Keratinocyte (primary cell): ENCODE data around the gene NFATC2. TPM values are rescaled to one million over a fixed set of nuclear protein-coding genes. Genes with fewer than 3 reads are reported as not detected.

ENCODE experiments used
- DNase-seq: peaks from one replicate; pipeline ENCODE4 v3.0.0-alpha.2; 2011; ENCODE audit warnings: low read depth, missing footprints, low spot score
- FAIRE-seq: peaks from 2 replicates; lab custom pipeline; 2011; peaks lifted over from hg19 to GRCh38; lab: Jason Lieb, UNC
- H2AFZ ChIP-seq: 2 replicates; pipeline ENCODE4 v1.6.0; 2012; ENCODE audit warnings: low read length, control low read depth, inconsistent platforms; ENCODE audit not compliant: control insufficient read depth
- H3K27ac ChIP-seq: 2 replicates; pipeline ENCODE4 v1.5.1; 2011; ENCODE audit warnings: low read length; ENCODE audit not compliant: control insufficient read depth, insufficient read depth
- H3K27me3 ChIP-seq: 3 replicates; pipeline ENCODE4 v1.6.0; 2011; ENCODE audit warnings: low read length; ENCODE audit not compliant: control insufficient read depth, insufficient read depth; ENCODE audit errors: extremely low read depth
- H3K36me3 ChIP-seq, 2 experiments: 2 replicates in 1 of 2; 3 replicates in 1 of 2; pipeline ENCODE4 v1.5.1; 2011; ENCODE audit warnings: low read length in 2 of 2, mild to moderate bottlenecking in 1 of 2; ENCODE audit not compliant: control insufficient read depth in 2 of 2, insufficient read depth in 2 of 2; ENCODE audit errors: extremely low read depth in 1 of 2
- H3K4me1 ChIP-seq: 3 replicates; pipeline ENCODE4 v1.5.1; 2011; ENCODE audit warnings: low read length; ENCODE audit not compliant: control insufficient read depth, insufficient read depth; ENCODE audit errors: extremely low read depth
- H3K4me2 ChIP-seq: 3 replicates; pipeline ENCODE4 v1.6.0; 2011; ENCODE audit warnings: low read depth, low read length; ENCODE audit not compliant: control insufficient read depth, insufficient read depth; ENCODE audit errors: extremely low read depth
- H3K4me3 ChIP-seq, 3 experiments: fragments of 200-600 bp in 1 of 3; sonication (generic) in 1 of 3; 2 replicates in 2 of 3; 3 replicates in 1 of 3; pipeline ENCODE4 v1.5.1; 2011 to 2016; ENCODE audit warnings: low read length in 3 of 3, mild to moderate bottlenecking in 3 of 3, control low read depth in 2 of 3, inconsistent platforms in 1 of 3, low read depth in 1 of 3, mixed read lengths in 1 of 3, mixed run types in 1 of 3, moderate library complexity in 1 of 3; ENCODE audit not compliant: control insufficient read depth in 2 of 3, insufficient read depth in 2 of 3; ENCODE audit errors: extremely low read depth in 1 of 3
- H3K79me2 ChIP-seq: 2 replicates; pipeline ENCODE4 v1.6.0; 2012; ENCODE audit warnings: low read length; ENCODE audit not compliant: control insufficient read depth, insufficient read depth
- H3K9ac ChIP-seq: 3 replicates; pipeline ENCODE4 v1.6.0; 2011; ENCODE audit warnings: low read length; ENCODE audit not compliant: control insufficient read depth, insufficient read depth; ENCODE audit errors: extremely low read depth
- H3K9me1 ChIP-seq: 3 replicates; pipeline ENCODE4 v1.6.0; 2011; ENCODE audit warnings: low read length; ENCODE audit not compliant: control insufficient read depth, insufficient read depth; ENCODE audit errors: extremely low read depth
- H3K9me3 ChIP-seq: 2 replicates; pipeline ENCODE4 v1.5.1; 2012; ENCODE audit warnings: low read depth, low read length; ENCODE audit not compliant: control insufficient read depth
- H4K20me1 ChIP-seq: 3 replicates; pipeline ENCODE4 v1.6.0; 2011; ENCODE audit warnings: low read length; ENCODE audit not compliant: control insufficient read depth, insufficient read depth; ENCODE audit errors: extremely low read depth
- EZH2 ChIP-seq: IDR thresholded peaks from one replicate; pipeline ENCODE4 v1.6.1; 2012; ENCODE audit warnings: inconsistent platforms, mild to moderate bottlenecking, low read length, moderate library complexity
- dilution Hi-C: fragments of 300-500 bp; cut with MboI; formaldehyde crosslinking; loops from one replicate; pipeline ENCODE4 v1.7.0; 2020; ENCODE audit warnings: low sequenced_read_pairs; ENCODE audit not compliant: extremely low pct_ligation_motif_present
- polyA plus RNA-seq, 5 experiments: library from polyadenylated mRNA; depleted of rRNA in 3 of 5; stranded (reverse) in 3 of 5; stranded (forward) in 1 of 5; unstranded in 1 of 5; fragments of >200 nt; gene quantifications; 1 replicate in 1 of 5; 2 replicates in 3 of 5; 3 replicates in 1 of 5; pipeline versions ENCODE4 v1.2.1 to v1.2.3, GENCODE V29; 2011 to 2012; ENCODE audit warnings: missing spikeins in 2 of 5, low read depth in 1 of 5, low replicate concordance in 1 of 5
- TF ChIP-seq, protein P1 (sequence below), 3 experiments: IDR thresholded peaks in 1 of 3; conservative IDR thresholded peaks in 1 of 3; optimal IDR thresholded peaks in 1 of 3; 2 replicates in 2 of 3; 3 replicates in 1 of 3; pipeline versions ENCODE3 to v1.5.1; 2011; ENCODE audit warnings: low read length in 3 of 3, mild to moderate bottlenecking in 3 of 3, moderate library complexity in 2 of 3, control low read depth in 1 of 3, inconsistent platforms in 1 of 3; ENCODE audit not compliant: insufficient read depth in 2 of 3; ENCODE audit errors: extremely low read depth in 1 of 3

Gene NFATC2
- polyA plus RNA-seq, 1 donor (not counting 4 experiments of a cell fraction or from before 2014, with no cell fraction given) = 0.05 TPM

DNA sequence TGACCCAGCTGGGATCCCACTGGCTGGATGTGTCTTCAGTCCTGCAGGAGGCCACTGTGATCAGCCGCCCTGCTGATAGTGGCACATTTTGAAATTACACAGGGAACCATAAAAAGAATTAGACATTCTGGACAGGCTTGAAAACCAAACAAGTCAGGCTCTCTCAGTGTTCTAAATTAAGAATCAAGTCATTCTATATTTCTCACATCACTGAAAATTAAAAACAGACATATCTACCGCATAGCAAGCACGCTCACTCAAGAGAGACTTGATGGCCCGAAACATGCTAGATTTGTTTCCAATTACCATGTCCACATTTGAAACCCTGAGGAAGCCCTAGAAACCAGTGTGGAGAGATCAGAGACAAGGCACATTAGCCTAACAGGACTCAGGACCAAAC is 57.7 kb downstream of the NFATC2 start:
- no peak overlapping the region for H3K4me3 ChIP-seq
- TF ChIP-seq, protein P1, sequence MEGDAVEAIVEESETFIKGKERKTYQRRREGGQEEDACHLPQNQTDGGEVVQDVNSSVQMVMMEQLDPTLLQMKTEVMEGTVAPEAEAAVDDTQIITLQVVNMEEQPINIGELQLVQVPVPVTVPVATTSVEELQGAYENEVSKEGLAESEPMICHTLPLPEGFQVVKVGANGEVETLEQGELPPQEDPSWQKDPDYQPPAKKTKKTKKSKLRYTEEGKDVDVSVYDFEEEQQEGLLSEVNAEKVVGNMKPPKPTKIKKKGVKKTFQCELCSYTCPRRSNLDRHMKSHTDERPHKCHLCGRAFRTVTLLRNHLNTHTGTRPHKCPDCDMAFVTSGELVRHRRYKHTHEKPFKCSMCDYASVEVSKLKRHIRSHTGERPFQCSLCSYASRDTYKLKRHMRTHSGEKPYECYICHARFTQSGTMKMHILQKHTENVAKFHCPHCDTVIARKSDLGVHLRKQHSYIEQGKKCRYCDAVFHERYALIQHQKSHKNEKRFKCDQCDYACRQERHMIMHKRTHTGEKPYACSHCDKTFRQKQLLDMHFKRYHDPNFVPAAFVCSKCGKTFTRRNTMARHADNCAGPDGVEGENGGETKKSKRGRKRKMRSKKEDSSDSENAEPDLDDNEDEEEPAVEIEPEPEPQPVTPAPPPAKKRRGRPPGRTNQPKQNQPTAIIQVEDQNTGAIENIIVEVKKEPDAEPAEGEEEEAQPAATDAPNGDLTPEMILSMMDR (optimal IDR thresholded peaks at IDR 0.05 in 1 of 3, IDR thresholded peaks at IDR 0.05 in 1 of 3, conservative IDR thresholded peaks at IDR 0.05 in 1 of 3; ENCODE audit: extremely low read depth in 1 of 3, insufficient read depth in 2 of 3, low read length in 3 of 3) = no peak
- TF ChIP-seq EZH2 = no peak
- H2AFZ ChIP-seq = no peak overlapping the region
- H3K4me2 ChIP-seq = no peak overlapping the region
- no peaks in the 10 kb centered on the region for H4K20me1 ChIP-seq
- H3K9me3 ChIP-seq = no peaks in the 10 kb centered on the region
- H3K9me1 ChIP-seq = no peaks in the 10 kb centered on the region
- FAIRE-seq (no peak), DNase-seq (no peak)
- H3K9ac ChIP-seq = no peak overlapping the region
- H3K4me1 ChIP-seq = peaks cover 14% of the 10 kb centered on the region
- H3K27ac ChIP-seq = no peak overlapping the region
- H3K36me3 ChIP-seq = no peaks in the 10 kb centered on the region
- no peaks in the 10 kb centered on the region for H3K79me2 ChIP-seq
- peaks cover under 1% of the 10 kb centered on the region for H3K27me3 ChIP-seq
- dilution Hi-C loops = no loop called here

DNA sequence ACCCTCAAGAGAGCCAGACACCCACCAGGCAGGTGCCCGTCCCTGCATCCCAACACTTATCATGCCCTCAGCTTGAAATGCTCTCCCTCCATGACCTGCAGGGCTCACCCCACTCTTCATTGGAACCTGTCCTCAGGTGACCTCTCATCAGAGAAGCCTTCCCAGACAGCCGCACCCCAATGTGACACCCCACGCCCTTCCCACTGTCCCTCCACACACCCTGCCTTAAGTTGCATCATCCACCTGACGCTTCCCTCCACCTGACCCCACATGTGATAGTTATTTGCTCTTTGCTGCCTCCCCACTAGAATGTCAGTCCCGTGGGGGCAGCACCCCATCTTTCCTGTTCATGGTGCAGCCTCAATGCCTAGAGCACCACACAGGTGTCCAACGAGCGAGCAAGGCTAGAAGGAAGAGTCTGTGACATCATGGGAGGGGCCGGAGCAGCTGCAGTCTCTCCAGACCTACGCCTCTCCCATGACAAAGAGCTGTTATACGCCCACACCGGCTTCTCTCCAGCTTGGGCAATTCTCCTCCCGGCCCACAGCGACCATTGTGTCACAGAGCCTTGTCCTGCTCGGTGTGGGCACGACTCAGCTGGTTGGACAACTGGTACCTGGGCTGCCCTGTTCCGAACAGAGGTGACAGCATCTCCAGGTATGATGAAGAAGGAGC is 58.2 kb downstream of the NFATC2 start:
- no peak overlapping the region for H3K27ac ChIP-seq
- H3K36me3 ChIP-seq = no peaks in the 10 kb centered on the region
- H3K4me1 ChIP-seq = peaks cover 14% of the 10 kb centered on the region
- H2AFZ ChIP-seq = no peak overlapping the region
- TF ChIP-seq, protein P1 (optimal IDR thresholded peaks at IDR 0.05 in 1 of 3, IDR thresholded peaks at IDR 0.05 in 1 of 3, conservative IDR thresholded peaks at IDR 0.05 in 1 of 3; ENCODE audit: extremely low read depth in 1 of 3, insufficient read depth in 2 of 3, low read length in 3 of 3) = no peak
- no peak for TF ChIP-seq EZH2
- H3K27me3 ChIP-seq = peaks cover 6% of the 10 kb centered on the region
- no peaks in the 10 kb centered on the region for H3K79me2 ChIP-seq
- DNase-seq (no peak), FAIRE-seq (no peak)
- H3K9me1 ChIP-seq = no peaks in the 10 kb centered on the region
- dilution Hi-C loops = no loop called here
- no peaks in the 10 kb centered on the region for H4K20me1 ChIP-seq
- H3K4me3 ChIP-seq = no peak overlapping the region
- H3K4me2 ChIP-seq = no peak overlapping the region
- no peak overlapping the region for H3K9ac ChIP-seq
- H3K9me3 ChIP-seq = no peaks in the 10 kb centered on the region
